ENCODE results near the gene ATP6V0E1. TPM values are rescaled to one million over a fixed set of nuclear protein-coding genes. Genes with fewer than 3 reads are reported as not detected.

The ATP6V0E1 gene
- total and polyA plus RNA-seq, 3 experiments from 2014 or later: 171 to 468 (median 179) TPM

- DNase-seq: no peak
- Histone ChIP-seq H3K27ac (ENCODE audit: low read depth, low read length) (no peak overlapping the region), H3K4me3 (ENCODE audit: low read length) (no peak overlapping the region), H3K9me3 (ENCODE audit: low read length) (no peaks in the 10 kb centered on the region), H3K4me1 (ENCODE audit: insufficient read depth, low read length) (no peaks in the 10 kb centered on the region), H3K27me3 (ENCODE audit: insufficient read depth, low read length, poor library complexity, severe bottlenecking) (no peaks in the 10 kb centered on the region), H3K36me3 (ENCODE audit: insufficient read depth, low read length) (no peaks in the 10 kb centered on the region)
- CTCF ChIA-PET: interaction anchor here (1.1 to 5.3 kb wide), 4 partner anchors 10 to 229 kb away, joined by 4 to 36 read pairs (median 6); no protein-coding TSS in a partner anchor
- Mint-ChIP-seq H3K36me3 (peaks cover 0 to 65% (median 6%) of the 10 kb centered on the region in 3 donors), H3K9me3 (no peaks in the 10 kb centered on the region), H3K27me3 (peaks cover 0 to 3% of the 10 kb centered on the region in 2 donors), H3K27ac (peak overlapping the region in 1 of 8 donors; percentile 34), H3K4me1 (no peaks in the 10 kb centered on the region), H3K4me3 (no peak overlapping the region)
- POLR2A ChIA-PET: no interaction called here
These were observed 41.0 kb upstream of the ATP6V0E1 start for GRCh38 chr5:172942556-172942955.

GRCh38 chr5:172943283-172943841 is 40.2 kb upstream of the ATP6V0E1 start:
- DNase-seq: peak in 1 of 5 donors; percentile 30
- Histone ChIP-seq H3K27me3 (ENCODE audit: insufficient read depth, low read length, poor library complexity, severe bottlenecking) (no peaks in the 10 kb centered on the region), H3K4me3 (ENCODE audit: low read length) (no peak overlapping the region), H3K36me3 (ENCODE audit: insufficient read depth, low read length) (no peaks in the 10 kb centered on the region), H3K9me3 (ENCODE audit: low read length) (no peaks in the 10 kb centered on the region), H3K4me1 (ENCODE audit: insufficient read depth, low read length) (no peaks in the 10 kb centered on the region), H3K27ac (ENCODE audit: low read depth, low read length) (no peak overlapping the region)
- peaks cover 0 to 3% of the 10 kb centered on the region in 2 donors for H3K27me3 Mint-ChIP-seq
- H3K4me1 Mint-ChIP-seq: no peaks in the 10 kb centered on the region
- CTCF ChIA-PET: interaction anchor here (1.1 to 5.3 kb wide), 5 partner anchors 11 to 230 kb away, joined by 3 to 36 read pairs (median 4); no protein-coding TSS in a partner anchor
- peaks cover 0 to 67% (median 6%) of the 10 kb centered on the region in 3 donors for H3K36me3 Mint-ChIP-seq
- POLR2A ChIA-PET: no interaction called here
- peak overlapping the region in 1 of 8 donors; percentile 29 for H3K27ac Mint-ChIP-seq
- no peak overlapping the region for H3K4me3 Mint-ChIP-seq
- no peaks in the 10 kb centered on the region for H3K9me3 Mint-ChIP-seq

- Mint-ChIP-seq H3K4me3 (no peak overlapping the region), H3K27ac (no peak overlapping the region), H3K4me1 (no peaks in the 10 kb centered on the region), H3K27me3 (peaks cover 0 to 3% of the 10 kb centered on the region in 2 donors), H3K36me3 (peaks cover 0 to 68% (median 8%) of the 10 kb centered on the region in 3 donors), H3K9me3 (no peaks in the 10 kb centered on the region)
- DNase-seq: peak in 1 of 5 donors; percentile 23
- CTCF ChIA-PET: interaction anchor here (1.2 kb wide), 1 partner anchor 75 kb away, joined by 3 read pairs; no protein-coding TSS in a partner anchor
- Histone ChIP-seq H3K4me3 (ENCODE audit: low read length) (no peak overlapping the region), H3K27ac (ENCODE audit: low read depth, low read length) (no peak overlapping the region), H3K9me3 (ENCODE audit: low read length) (no peaks in the 10 kb centered on the region), H3K4me1 (ENCODE audit: insufficient read depth, low read length) (no peaks in the 10 kb centered on the region), H3K27me3 (ENCODE audit: insufficient read depth, low read length, poor library complexity, severe bottlenecking) (no peaks in the 10 kb centered on the region), H3K36me3 (ENCODE audit: insufficient read depth, low read length) (no peaks in the 10 kb centered on the region)
- POLR2A ChIA-PET: no interaction called here
These were observed 39.7 kb upstream of the ATP6V0E1 start for GRCh38 chr5:172943906-172944305.

GRCh38 chr5:172944741-172945140 is 38.8 kb upstream of the ATP6V0E1 start:
- H3K9me3 ChIP-seq (ENCODE audit: low read length): no peaks in the 10 kb centered on the region
- H3K27ac Mint-ChIP-seq: no peak overlapping the region
- H3K27ac ChIP-seq (ENCODE audit: low read depth, low read length): no peak overlapping the region
- H3K27me3 ChIP-seq (ENCODE audit: insufficient read depth, low read length, poor library complexity, severe bottlenecking): no peaks in the 10 kb centered on the region
- no peaks in the 10 kb centered on the region for H3K9me3 Mint-ChIP-seq
- H3K36me3 Mint-ChIP-seq: peaks cover 0 to 67% (median 8%) of the 10 kb centered on the region in 3 donors
- H3K4me1 ChIP-seq (ENCODE audit: insufficient read depth, low read length): no peaks in the 10 kb centered on the region
- no peaks in the 10 kb centered on the region for H3K4me1 Mint-ChIP-seq
- POLR2A ChIA-PET: no interaction called here
- CTCF ChIA-PET: no interaction called here
- H3K36me3 ChIP-seq (ENCODE audit: insufficient read depth, low read length): no peaks in the 10 kb centered on the region
- H3K27me3 Mint-ChIP-seq: peaks cover 0 to 3% of the 10 kb centered on the region in 2 donors
- H3K4me3 ChIP-seq (ENCODE audit: low read length): no peak overlapping the region
- peak in 1 of 5 donors; percentile 5 for DNase-seq
- H3K4me3 Mint-ChIP-seq: no peak overlapping the region

- H3K27ac Mint-ChIP-seq: no peak overlapping the region
- peaks cover 0 to 3% of the 10 kb centered on the region in 2 donors for H3K27me3 Mint-ChIP-seq
- no peaks in the 10 kb centered on the region for H3K9me3 Mint-ChIP-seq
- peak in 1 of 5 donors; percentile 3 for DNase-seq
- no peak overlapping the region for H3K4me3 Mint-ChIP-seq
- Histone ChIP-seq H3K4me3 (ENCODE audit: low read length) (no peak overlapping the region), H3K27ac (ENCODE audit: low read depth, low read length) (no peak overlapping the region), H3K36me3 (ENCODE audit: insufficient read depth, low read length) (no peaks in the 10 kb centered on the region), H3K9me3 (ENCODE audit: low read length) (no peaks in the 10 kb centered on the region), H3K4me1 (ENCODE audit: insufficient read depth, low read length) (no peaks in the 10 kb centered on the region), H3K27me3 (ENCODE audit: insufficient read depth, low read length, poor library complexity, severe bottlenecking) (no peaks in the 10 kb centered on the region)
- H3K36me3 Mint-ChIP-seq: peaks cover 0 to 66% (median 8%) of the 10 kb centered on the region in 3 donors
- CTCF ChIA-PET: no interaction called here
- POLR2A ChIA-PET: no interaction called here
- no peaks in the 10 kb centered on the region for H3K4me1 Mint-ChIP-seq
These were observed 38.4 kb upstream of the ATP6V0E1 start for GRCh38 chr5:172945151-172945550.

- Mint-ChIP-seq H3K36me3 (peaks cover 0 to 65% (median 8%) of the 10 kb centered on the region in 3 donors), H3K9me3 (no peaks in the 10 kb centered on the region)
- H3K36me3 ChIP-seq (ENCODE audit: insufficient read depth, low read length): no peaks in the 10 kb centered on the region
These were observed 37.4 kb upstream of the ATP6V0E1 start for GRCh38 chr5:172946146-172946545.

GRCh38 chr5:172949426-172949825 is 34.1 kb upstream of the ATP6V0E1 start:
- DNase-seq: no peak
- Mint-ChIP-seq H3K36me3 (peaks cover 0 to 51% (median 8%) of the 10 kb centered on the region in 3 donors), H3K27me3 (peaks cover 0 to 2% of the 10 kb centered on the region in 2 donors), H3K27ac (peak overlapping the region in 1 of 8 donors; percentile 60), H3K4me1 (no peaks in the 10 kb centered on the region), H3K9me3 (no peaks in the 10 kb centered on the region), H3K4me3 (no peak overlapping the region)
- Histone ChIP-seq H3K9me3 (ENCODE audit: low read length) (no peaks in the 10 kb centered on the region), H3K27ac (ENCODE audit: low read depth, low read length) (no peak overlapping the region), H3K4me1 (ENCODE audit: insufficient read depth, low read length) (no peaks in the 10 kb centered on the region), H3K27me3 (ENCODE audit: insufficient read depth, low read length, poor library complexity, severe bottlenecking) (no peaks in the 10 kb centered on the region), H3K36me3 (ENCODE audit: insufficient read depth, low read length) (no peaks in the 10 kb centered on the region), H3K4me3 (ENCODE audit: low read length) (no peak overlapping the region)
- ChIA-PET CTCF (interaction anchor here (3.3 kb wide), 1 partner anchor 17 kb away, joined by 17 read pairs; no protein-coding TSS in a partner anchor), POLR2A (no interaction called here)

More at GRCh38 chr5:172946146-172946545, 37.4 kb upstream of the ATP6V0E1 start:
- Histone ChIP-seq H3K4me3 (ENCODE audit: low read length) (no peak overlapping the region), H3K9me3 (ENCODE audit: low read length) (no peaks in the 10 kb centered on the region), H3K27me3 (ENCODE audit: insufficient read depth, low read length, poor library complexity, severe bottlenecking) (no peaks in the 10 kb centered on the region), H3K27ac (ENCODE audit: low read depth, low read length) (no peak overlapping the region), H3K4me1 (ENCODE audit: insufficient read depth, low read length) (no peaks in the 10 kb centered on the region)
- POLR2A ChIA-PET: no interaction called here
- H3K27me3 Mint-ChIP-seq: peaks cover 0 to 3% of the 10 kb centered on the region in 2 donors
- H3K27ac Mint-ChIP-seq: no peak overlapping the region
- no peak overlapping the region for H3K4me3 Mint-ChIP-seq
- CTCF ChIA-PET: no interaction called here
- DNase-seq: no peak
- no peaks in the 10 kb centered on the region for H3K4me1 Mint-ChIP-seq

- H3K27ac ChIP-seq (ENCODE audit: low read depth, low read length): no peak overlapping the region
- ChIA-PET CTCF (interaction anchor here (3.3 kb wide), 1 partner anchor 18 kb away, joined by 17 read pairs; no protein-coding TSS in a partner anchor), POLR2A (no interaction called here)
- no peaks in the 10 kb centered on the region for H3K36me3 ChIP-seq (ENCODE audit: insufficient read depth, low read length)
- H3K27me3 ChIP-seq (ENCODE audit: insufficient read depth, low read length, poor library complexity, severe bottlenecking): no peaks in the 10 kb centered on the region
- Mint-ChIP-seq H3K4me1 (peaks cover 0 to 4% (median 3%) of the 10 kb centered on the region in 3 donors), H3K9me3 (no peaks in the 10 kb centered on the region), H3K27me3 (peaks cover 0 to 2% of the 10 kb centered on the region in 2 donors), H3K4me3 (no peak overlapping the region), H3K36me3 (peaks cover 0 to 41% (median 4%) of the 10 kb centered on the region in 3 donors), H3K27ac (peak overlapping the region in 2 of 8 donors; percentile 42 to 63)
- H3K4me1 ChIP-seq (ENCODE audit: insufficient read depth, low read length): no peaks in the 10 kb centered on the region
- no peaks in the 10 kb centered on the region for H3K9me3 ChIP-seq (ENCODE audit: low read length)
- no peak overlapping the region for H3K4me3 ChIP-seq (ENCODE audit: low read length)
- DNase-seq: no peak
These were observed 33.2 kb upstream of the ATP6V0E1 start for GRCh38 chr5:172950176-172950965.

Data from CD8-positive, alpha-beta memory T cell (primary cell).